IMR-90 (cell line): ENCODE results near the gene ARHGEF9.

Experiments used
- POLR2A ChIP-seq: IDR thresholded peaks from 2 replicates; pipeline ENCODE4 v1.6.1; 2012; ENCODE audit warnings: mild to moderate bottlenecking, low read depth, low read length
- TF ChIP-seq, protein P1 (sequence below): conservative IDR thresholded peaks from 2 replicates; pipeline ENCODE4 v1.5.1; 2012; ENCODE audit warnings: mild to moderate bottlenecking, low read depth, low read length, improper control_type of control experiment

DNA sequence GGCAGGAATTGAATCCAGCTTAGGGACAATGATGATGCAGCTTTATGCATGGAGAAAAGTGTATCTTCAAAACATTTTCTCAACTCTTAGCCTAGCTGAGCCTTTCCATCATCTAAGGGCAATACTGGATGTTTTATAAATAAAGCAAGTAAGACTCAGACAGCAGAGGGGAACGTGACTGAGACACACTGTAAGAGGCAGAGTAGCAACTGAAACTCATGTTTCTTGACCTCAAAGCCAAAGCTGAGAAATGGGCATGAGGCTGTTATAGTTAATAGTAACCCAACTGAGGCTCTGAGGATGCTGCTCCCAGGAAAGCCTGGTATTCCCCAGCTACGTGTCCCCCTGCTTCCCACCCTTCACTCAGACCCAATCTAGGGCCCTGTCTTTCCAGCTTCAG is 44.6 kb downstream of the ARHGEF9 start:
- TF ChIP-seq, protein P1, sequence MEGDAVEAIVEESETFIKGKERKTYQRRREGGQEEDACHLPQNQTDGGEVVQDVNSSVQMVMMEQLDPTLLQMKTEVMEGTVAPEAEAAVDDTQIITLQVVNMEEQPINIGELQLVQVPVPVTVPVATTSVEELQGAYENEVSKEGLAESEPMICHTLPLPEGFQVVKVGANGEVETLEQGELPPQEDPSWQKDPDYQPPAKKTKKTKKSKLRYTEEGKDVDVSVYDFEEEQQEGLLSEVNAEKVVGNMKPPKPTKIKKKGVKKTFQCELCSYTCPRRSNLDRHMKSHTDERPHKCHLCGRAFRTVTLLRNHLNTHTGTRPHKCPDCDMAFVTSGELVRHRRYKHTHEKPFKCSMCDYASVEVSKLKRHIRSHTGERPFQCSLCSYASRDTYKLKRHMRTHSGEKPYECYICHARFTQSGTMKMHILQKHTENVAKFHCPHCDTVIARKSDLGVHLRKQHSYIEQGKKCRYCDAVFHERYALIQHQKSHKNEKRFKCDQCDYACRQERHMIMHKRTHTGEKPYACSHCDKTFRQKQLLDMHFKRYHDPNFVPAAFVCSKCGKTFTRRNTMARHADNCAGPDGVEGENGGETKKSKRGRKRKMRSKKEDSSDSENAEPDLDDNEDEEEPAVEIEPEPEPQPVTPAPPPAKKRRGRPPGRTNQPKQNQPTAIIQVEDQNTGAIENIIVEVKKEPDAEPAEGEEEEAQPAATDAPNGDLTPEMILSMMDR: no peak
- TF ChIP-seq POLR2A: no peak
